ENCODE data around the gene BBIP1. TPM values are rescaled to one million over a fixed set of nuclear protein-coding genes. Genes with fewer than 3 reads are reported as not detected.

Gene BBIP1
- polyA plus RNA-seq, 3 donors: 41.1 to 59.5 (median 53.2) TPM

- DNase-seq: no peak
Measured at GRCh38 chr10:110865809-110866482, 53.0 kb downstream of the BBIP1 start.

- no peak for DNase-seq
Measured at GRCh38 chr10:110865186-110865808, 53.7 kb downstream of the BBIP1 start.

- no peak for DNase-seq
Measured at GRCh38 chr10:110864662-110865140, 54.3 kb downstream of the BBIP1 start.

GRCh38 chr10:110863956-110864355 lies 55.0 kb downstream of the BBIP1 start:
- no peak for DNase-seq

- no peak for DNase-seq
Measured at GRCh38 chr10:110863361-110863760, 55.6 kb downstream of the BBIP1 start.

- no peak for DNase-seq
Measured at GRCh38 chr10:110862961-110863360, 56.0 kb downstream of the BBIP1 start.

GRCh38 chr10:110861930-110862649 lies 56.9 kb downstream of the BBIP1 start:
- DNase-seq: no peak

GRCh38 chr10:110861476-110861875 lies 57.5 kb downstream of the BBIP1 start:
- DNase-seq: no peak

- DNase-seq: no peak
Measured at GRCh38 chr10:110860576-110861241, 58.3 kb downstream of the BBIP1 start.

GRCh38 chr10:110859973-110860376 lies 59.0 kb downstream of the BBIP1 start:
- DNase-seq: no peak

GRCh38 chr10:110859206-110859972 lies 59.6 kb downstream of the BBIP1 start:
- no peak for DNase-seq

GRCh38 chr10:110858297-110858934 lies 60.6 kb downstream of the BBIP1 start:
- DNase-seq: no peak

GRCh38 chr10:110857265-110858171 lies 61.5 kb downstream of the BBIP1 start:
- DNase-seq: no peak

- no peak for DNase-seq
Measured at GRCh38 chr10:110853921-110854605, 64.9 kb downstream of the BBIP1 start.

GRCh38 chr10:110852947-110853346 lies 66.0 kb downstream of the BBIP1 start:
- DNase-seq: no peak

GRCh38 chr10:110852255-110852896 lies 66.6 kb downstream of the BBIP1 start:
- DNase-seq: no peak

GRCh38 chr10:110851020-110851612 lies 67.9 kb downstream of the BBIP1 start:
- DNase-seq: no peak

- no peak for DNase-seq
Measured at GRCh38 chr10:110850099-110850498, 68.9 kb downstream of the BBIP1 start.

Measured in renal pelvis (tissue), 4 donors.